ENCODE results near the gene TEDC1.
A peak's percentile ranks its signal among the peaks of the same experiment; 100 is the strongest.

Gene TEDC1

DNA sequence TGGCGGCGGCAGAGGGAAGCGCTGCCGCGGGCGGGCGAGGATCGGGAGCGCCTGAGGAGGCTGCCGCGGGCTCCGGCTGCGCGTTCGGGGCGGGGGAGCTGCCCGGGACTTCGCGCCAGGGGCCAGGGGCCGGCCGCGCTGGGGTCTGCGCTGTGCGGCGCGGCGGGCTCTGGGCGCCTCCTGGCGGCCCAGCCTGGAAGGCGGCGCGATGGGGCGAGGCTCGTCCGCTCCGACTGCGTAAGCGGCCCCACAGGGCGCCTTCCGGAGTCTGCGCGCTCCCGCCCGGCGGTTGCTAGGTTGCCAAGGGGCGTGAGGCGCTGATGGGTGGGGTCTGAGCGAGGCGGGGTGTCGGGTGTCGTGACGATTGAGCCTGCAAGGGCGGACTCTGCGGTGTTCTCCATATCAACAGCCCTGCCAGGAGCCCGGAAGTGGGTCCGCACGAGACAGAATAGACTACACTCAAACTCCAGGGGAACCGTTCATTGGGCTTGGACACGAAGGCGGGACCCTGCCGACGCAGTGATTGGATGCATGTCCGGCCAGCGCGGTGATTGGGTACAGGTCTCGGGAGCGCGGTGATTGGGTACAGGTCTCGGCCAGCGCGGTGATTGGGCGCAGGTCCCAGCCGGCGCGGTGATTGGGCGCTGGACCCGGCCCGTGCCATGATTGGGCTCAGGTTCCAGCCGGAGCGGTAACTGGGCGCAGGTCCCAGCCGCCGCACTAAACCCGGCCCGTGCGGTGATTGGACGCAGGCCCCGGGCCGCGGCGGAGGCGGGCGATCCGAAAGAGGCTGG is at the start of gene TEDC1:
Gene TEDC1, plus strand, starts transcription at position 675 of the 794 bp plus-strand sequence. CDS start 130 bp downstream, outside the sequence.
- peak; percentile 98 for DNase-seq

DNA sequence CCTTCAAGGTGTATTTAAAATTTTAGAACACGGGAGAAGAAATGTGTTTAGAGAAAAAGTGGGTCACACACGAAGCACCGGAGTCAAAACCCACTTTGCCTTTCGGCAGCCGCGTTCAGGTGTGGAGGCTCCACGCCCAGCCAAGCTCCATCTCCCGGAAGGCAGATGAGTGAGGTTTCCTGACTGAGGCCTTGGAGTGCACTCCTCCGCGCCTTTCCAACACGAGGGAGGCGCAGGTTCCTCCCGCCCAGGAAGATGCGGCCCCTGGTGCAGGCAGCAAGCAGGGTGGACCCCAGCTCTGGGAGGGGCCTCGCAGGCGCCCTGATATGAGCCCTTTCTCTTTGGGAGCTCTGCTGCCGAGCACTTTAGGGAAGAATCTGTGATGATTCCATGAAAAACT is 48.9 kb upstream of the TEDC1 start:
- no peak for DNase-seq

DNA sequence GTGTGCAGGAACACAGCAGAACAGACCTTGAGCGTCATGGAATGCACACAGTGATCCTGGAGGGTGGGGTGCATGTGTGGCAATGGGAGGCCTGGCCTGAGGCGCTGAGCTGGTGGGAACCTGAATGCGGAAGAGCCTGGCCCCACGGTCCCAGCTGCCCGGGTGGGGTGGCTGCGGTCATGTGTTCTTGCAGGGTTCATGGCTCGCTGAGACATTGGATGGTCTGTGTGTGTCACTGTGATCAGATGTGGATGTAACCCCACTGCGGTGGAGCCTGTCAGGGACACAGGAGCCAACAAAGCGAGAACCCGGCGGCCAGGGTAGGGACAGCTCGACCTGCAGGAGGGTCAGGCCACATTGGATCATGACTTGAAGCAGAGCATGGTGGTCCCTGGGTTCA is 48.2 kb upstream of the TEDC1 start:
- no peak for DNase-seq

- no peak for DNase-seq
Measured at GRCh38 chr14:105444859-105445258, 46.2 kb upstream of the TEDC1 start.

DNA sequence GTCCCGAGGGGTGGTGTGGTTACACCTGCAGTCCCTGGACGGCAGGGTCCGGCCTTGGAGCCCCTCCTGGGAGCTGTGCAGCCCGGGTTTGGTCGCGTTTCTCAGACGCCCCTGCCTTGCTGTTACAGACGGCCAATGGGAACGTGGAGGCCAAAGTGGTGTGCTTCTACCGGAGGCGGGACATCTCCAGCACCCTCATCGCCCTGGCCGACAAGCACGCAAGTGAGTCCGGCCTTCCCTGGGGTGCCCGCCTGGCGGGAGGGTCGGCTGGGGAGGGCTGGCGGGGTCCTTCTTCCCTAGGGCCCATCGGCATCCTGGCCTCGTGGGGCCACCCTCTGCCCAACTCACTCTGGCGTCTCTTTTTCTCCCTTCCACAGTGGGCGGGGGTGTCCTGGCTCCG is 45.8 kb upstream of the TEDC1 start:
- DNase-seq, result no peak

DNA sequence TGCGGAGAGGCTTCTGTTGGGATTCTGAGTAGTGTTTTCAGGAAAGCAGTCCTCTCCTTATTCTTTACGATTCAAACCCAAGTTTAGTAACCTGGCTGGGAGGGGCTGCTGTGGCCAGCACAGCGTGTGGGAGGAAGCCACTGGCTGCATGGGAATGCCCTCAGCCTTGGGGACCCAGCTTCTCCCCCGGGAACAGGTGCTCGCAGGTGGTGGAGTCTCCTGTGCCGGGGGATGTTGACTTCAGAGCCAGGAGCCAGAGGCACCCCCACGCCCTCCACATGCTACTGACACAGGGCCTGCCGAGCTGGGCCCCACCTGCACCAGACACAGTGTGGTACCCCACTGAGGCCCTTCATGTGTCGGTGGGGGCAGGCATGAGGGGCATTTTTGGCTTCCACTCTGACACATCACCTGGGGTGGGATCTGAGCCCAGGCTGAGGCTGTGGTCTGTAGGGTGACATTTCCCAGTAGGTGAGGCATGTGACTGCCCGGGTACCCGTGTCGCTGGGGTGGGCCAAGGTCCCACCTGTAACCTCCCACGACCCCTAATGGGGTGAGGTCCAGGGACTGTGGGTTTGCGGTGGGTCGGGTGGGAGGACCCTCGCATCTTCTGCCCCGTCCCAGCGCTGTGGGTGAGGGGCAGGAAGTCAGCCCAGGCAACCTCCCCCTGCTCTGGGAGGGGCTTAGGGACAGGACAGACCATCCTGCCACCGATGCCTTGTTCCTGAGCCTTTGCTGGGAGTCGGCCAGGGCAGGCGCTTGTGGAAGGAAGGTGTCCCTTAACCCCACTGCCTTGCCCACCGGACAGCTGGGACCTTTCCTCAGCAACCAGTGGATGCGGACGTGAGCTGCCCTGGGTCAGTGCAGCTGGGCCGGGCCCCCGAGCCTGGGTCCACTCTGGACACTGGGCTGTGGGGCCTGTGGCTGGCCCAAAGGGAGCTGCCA is 44.9 kb upstream of the TEDC1 start:
- no peak for DNase-seq

DNA sequence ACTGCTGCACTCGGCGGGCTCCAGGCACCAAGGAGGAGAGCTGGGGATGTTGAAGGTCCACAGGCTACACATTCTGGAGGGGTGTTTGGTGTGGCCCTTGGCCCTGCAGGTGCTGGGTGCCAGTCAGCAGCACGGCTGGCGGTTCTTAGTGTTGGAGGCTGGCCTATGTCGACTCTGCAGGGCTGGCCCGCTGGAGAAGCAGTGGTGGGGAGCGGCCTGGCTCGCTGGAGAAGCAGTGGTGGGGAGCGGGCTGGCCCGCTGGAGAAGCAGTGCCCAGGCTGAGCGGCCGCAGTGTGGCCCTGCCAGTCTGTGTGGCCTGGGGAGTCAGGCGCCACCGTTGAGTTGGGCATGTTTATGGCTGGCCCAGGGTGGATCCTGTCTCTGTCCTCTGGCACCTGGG is 44.1 kb upstream of the TEDC1 start:
- no peak for DNase-seq

DNA sequence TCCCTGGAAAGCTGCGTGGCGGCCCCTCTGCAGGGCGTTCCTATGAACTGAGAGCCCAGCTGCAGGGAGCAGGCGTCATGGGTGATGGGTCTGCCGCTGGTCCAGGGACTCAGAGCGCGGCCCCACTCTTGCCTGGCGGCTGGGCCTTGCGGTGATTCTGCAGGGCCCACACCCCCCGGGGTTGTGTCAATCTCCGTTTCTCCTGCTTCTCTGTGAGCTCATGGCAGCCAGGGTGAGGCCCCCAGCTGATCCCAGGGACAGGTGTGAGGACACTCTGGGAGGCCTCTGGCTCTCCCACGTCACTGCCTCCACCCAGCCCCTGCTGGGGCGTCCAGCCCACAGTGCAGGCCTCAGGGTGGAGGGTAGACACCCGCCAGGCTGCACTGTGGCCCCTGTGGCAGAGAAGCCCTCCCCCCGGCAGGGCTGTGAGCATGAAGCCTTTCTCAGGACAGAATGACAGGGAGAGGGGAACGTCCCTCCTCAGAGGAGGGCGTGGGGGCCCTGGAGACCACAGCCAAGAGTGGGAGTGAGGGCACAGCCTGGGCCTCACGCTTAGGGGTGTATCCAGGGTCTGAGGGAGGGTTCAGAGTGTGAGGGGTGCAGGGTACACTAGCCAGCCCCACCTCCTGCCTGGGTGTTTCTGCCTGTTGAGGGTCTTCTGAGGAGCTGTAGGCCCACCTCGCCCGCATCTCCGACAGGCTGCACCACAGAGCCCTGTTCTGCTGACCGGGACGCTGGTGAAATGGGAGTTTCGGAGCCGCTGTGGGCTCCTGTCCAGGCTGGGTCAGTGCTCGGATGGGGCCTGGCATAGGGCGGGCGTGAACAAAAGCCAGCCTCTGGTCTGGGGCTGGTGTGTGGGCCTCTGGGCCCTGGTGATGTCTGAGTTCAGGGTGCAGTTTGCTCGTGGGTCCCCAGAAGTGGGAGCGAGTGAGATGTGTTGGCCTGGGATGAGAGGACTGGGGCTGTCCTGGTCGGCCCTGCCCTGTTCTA is 43.1 kb upstream of the TEDC1 start:
- DNase-seq, result no peak

GRCh38 chr14:105448706-105449111 is 42.3 kb upstream of the TEDC1 start:
- DNase-seq, result peak; percentile 80

GRCh38 chr14:105449276-105450122 is 41.5 kb upstream of the TEDC1 start:
- DNase-seq, result no peak

- no peak for DNase-seq
Measured at GRCh38 chr14:105450123-105450505, 40.9 kb upstream of the TEDC1 start.

DNA sequence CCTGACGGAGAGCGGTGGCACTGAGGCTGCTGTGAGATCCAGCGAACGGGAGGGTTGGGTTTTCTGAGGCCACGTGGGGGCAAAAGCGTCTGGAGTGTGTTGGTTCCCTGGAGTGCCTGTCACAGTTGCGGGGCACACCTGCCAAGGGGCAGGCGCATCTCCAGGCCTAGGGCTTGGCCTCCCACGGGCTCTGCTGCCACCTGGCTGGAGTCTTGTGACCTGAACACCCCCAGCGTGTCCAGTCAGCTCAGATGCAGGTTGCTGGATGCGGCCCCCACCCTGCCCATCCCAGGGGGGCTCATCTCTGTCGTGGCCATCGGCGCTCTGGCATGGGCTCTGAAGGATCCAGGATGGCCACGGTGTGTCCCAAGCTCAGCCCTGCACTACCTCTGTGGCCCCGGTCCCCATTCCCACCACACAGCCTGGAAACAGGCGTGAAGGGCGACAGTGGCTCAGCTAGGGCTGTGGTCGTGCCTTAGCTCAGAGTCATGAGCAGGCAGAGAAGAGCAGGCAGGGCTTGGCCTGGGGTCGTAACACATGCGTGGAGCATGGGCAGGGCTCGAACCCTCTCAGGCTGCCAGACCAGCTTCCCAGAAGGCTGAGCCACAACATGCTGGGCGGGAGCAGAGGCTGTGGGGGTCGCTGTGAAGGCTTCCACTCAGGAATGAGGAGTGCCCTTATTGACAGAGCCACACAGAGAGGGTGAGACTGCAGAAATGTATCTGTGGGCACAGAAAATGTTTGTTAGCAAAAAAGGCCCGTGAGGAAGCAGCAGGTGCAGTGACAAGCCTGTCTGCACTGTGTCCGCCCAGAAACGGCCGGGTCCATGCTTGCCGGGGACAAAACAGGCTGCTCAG is 40.0 kb upstream of the TEDC1 start:
- DNase-seq, result no peak

GRCh38 chr14:105452963-105453362 is 38.1 kb upstream of the TEDC1 start:
- DNase-seq, result no peak

- DNase-seq, result no peak
Measured at GRCh38 chr14:105453847-105454246, 37.2 kb upstream of the TEDC1 start.

- no peak for DNase-seq
Measured at GRCh38 chr14:105455086-105455640, 35.9 kb upstream of the TEDC1 start.

- no peak for DNase-seq
Measured at GRCh38 chr14:105455766-105456660, 35.0 kb upstream of the TEDC1 start.

- DNase-seq, result no peak
Measured at GRCh38 chr14:105456736-105457617, 34.1 kb upstream of the TEDC1 start.

- DNase-seq, result no peak
Measured at GRCh38 chr14:105458010-105458409, 33.0 kb upstream of the TEDC1 start.

All from activated T-cell treated with anti-CD3 and anti-CD28 coated beads, Interleukin-2, amount 50 U/mL, for 1 hour (primary cell).